ENCODE results near the gene KIAA1217.

- no peak for TF ChIP-seq CTCF (conservative IDR thresholded peaks at IDR 0.05; ENCODE audit: low read length)
- no peak for TF ChIP-seq EZH2phosphoT487 (IDR thresholded peaks at IDR 0.05; ENCODE audit: borderline replicate concordance)
Measured at GRCh38 chr10:24209946-24210491, 1.1 kb downstream of the KIAA1217 start.
